ENCODE results near the gene ZNF202.
A peak's percentile ranks its signal among the peaks of the same experiment; 100 is the strongest.

The ZNF202 gene

GRCh38 chr11:123741159-123742030, at the start of gene ZNF202:
TSS of gene ZNF202 (minus strand) at chr11:123741660. CDS start at chr11:123730888, 10,772 bp downstream.
- H2AFZ ChIP-seq (ENCODE audit: low read length): peak within 1 kb of the TSS; percentile 95
- H3K9me2 ChIP-seq (replicated peaks; ENCODE audit: low read depth, low read length): no peaks in the 10 kb centered on the region

DNA sequence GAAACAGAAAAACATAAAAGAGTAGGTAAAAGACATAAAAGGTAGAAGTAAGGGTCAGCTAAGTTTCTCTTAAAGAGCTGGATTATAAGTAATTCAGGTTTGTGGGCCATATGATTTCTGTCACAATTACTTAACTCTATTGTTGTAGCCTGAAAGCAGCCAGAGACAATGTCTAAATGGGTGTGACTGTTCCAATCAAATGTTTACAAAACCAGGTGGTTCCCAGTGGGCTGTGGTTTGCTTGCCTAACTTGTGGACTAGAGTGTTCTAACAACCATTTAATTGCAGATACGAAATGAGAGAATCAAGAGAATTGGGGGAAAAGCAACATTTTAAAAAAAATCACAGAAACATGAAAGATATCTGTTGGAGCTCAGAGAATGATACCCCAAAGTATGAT, 42.1 kb upstream of the ZNF202 start:
- Histone ChIP-seq H3K4me1 (ENCODE audit: insufficient read depth, low read length, poor library complexity, severe bottlenecking) (no peaks in the 10 kb centered on the region), H3K27me3 (ENCODE audit: insufficient read depth, low read length, poor library complexity, severe bottlenecking) (no peaks in the 10 kb centered on the region), H3K36me3 (ENCODE audit: insufficient read depth, low read length) (no peaks in the 10 kb centered on the region), H2AFZ (ENCODE audit: low read length) (no peak overlapping the region), H3K9me3 (ENCODE audit: insufficient read depth, low read depth, low read length) (no peaks in the 10 kb centered on the region), H3K79me2 (ENCODE audit: insufficient read depth, low read length) (no peaks in the 10 kb centered on the region), H3K4me3 (ENCODE audit: low read length, poor library complexity, severe bottlenecking) (no peak overlapping the region), H4K20me1 (ENCODE audit: insufficient read depth, low read length, poor library complexity, severe bottlenecking) (no peaks in the 10 kb centered on the region), H3K4me2 (ENCODE audit: low read depth, low read length, poor library complexity, severe bottlenecking) (no peak overlapping the region), H3K9me2 (replicated peaks; ENCODE audit: low read depth, low read length) (no peaks in the 10 kb centered on the region), H3K9ac (ENCODE audit: low read depth, low read length, poor library complexity, severe bottlenecking) (no peak overlapping the region), H3F3A (ENCODE audit: low read depth) (no peaks in the 10 kb centered on the region)
- TF ChIP-seq CTCF (conservative IDR thresholded peaks at IDR 0.05; ENCODE audit: low read length) (no peak), EZH2phosphoT487 (IDR thresholded peaks at IDR 0.05; ENCODE audit: borderline replicate concordance) (no peak)

More at GRCh38 chr11:123741159-123742030, at the start of gene ZNF202:
- TF ChIP-seq CTCF (conservative IDR thresholded peaks at IDR 0.05; ENCODE audit: low read length) (no peak), EZH2phosphoT487 (IDR thresholded peaks at IDR 0.05; ENCODE audit: borderline replicate concordance) (no peak)
- H3K27me3 ChIP-seq (ENCODE audit: insufficient read depth, low read length, poor library complexity, severe bottlenecking): peaks cover 7% of the 10 kb centered on the region
- peaks cover 32% of the 10 kb centered on the region for H3K4me1 ChIP-seq (ENCODE audit: insufficient read depth, low read length, poor library complexity, severe bottlenecking)
- no peaks in the 10 kb centered on the region for H3F3A ChIP-seq (ENCODE audit: low read depth)
- no peaks in the 10 kb centered on the region for H3K9me3 ChIP-seq (ENCODE audit: insufficient read depth, low read depth, low read length)
- H3K36me3 ChIP-seq (ENCODE audit: insufficient read depth, low read length): peaks cover 6% of the 10 kb centered on the region; the same call in 1 of the 2 replicates
- H3K9ac ChIP-seq (ENCODE audit: low read depth, low read length, poor library complexity, severe bottlenecking): peak within 1 kb of the TSS; percentile 91
- peak within 1 kb of the TSS; percentile 99 for H3K4me2 ChIP-seq (ENCODE audit: low read depth, low read length, poor library complexity, severe bottlenecking)
- peaks cover 10% of the 10 kb centered on the region for H4K20me1 ChIP-seq (ENCODE audit: insufficient read depth, low read length, poor library complexity, severe bottlenecking)
- peak within 1 kb of the TSS; percentile 81 for H3K4me3 ChIP-seq (ENCODE audit: low read length, poor library complexity, severe bottlenecking)
- H3K79me2 ChIP-seq (ENCODE audit: insufficient read depth, low read length): peaks cover 49% of the 10 kb centered on the region

DNA sequence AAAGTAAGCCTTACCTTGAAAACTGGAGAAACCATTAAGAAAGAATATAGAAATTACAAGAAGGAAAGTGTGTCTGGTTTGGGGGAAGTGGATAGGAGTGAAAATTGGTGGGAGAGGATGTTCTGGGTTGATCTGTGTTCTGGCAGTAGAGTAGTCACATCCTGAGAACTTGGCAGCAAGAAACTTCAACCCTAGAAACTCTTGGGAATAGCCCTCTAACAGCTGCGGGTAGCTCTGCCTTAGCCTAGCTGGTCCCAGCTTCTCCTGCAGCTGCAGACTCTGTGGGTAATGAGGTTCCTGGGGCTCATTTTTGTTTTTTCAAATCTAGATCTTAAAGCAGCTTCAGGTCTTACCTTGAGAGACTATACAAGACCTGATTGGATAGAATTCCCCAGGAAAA, 37.1 kb upstream of the ZNF202 start:
- TF ChIP-seq EZH2phosphoT487 (IDR thresholded peaks at IDR 0.05; ENCODE audit: borderline replicate concordance): no peak
- TF ChIP-seq CTCF (conservative IDR thresholded peaks at IDR 0.05; ENCODE audit: low read length): no peak
- Histone ChIP-seq H3K79me2 (ENCODE audit: insufficient read depth, low read length) (no peaks in the 10 kb centered on the region), H3K9me3 (ENCODE audit: insufficient read depth, low read depth, low read length) (no peaks in the 10 kb centered on the region), H3K27me3 (ENCODE audit: insufficient read depth, low read length, poor library complexity, severe bottlenecking) (no peaks in the 10 kb centered on the region), H3K9me2 (replicated peaks; ENCODE audit: low read depth, low read length) (no peaks in the 10 kb centered on the region), H3K36me3 (ENCODE audit: insufficient read depth, low read length) (no peaks in the 10 kb centered on the region), H4K20me1 (ENCODE audit: insufficient read depth, low read length, poor library complexity, severe bottlenecking) (no peaks in the 10 kb centered on the region), H2AFZ (ENCODE audit: low read length) (no peak overlapping the region), H3K4me1 (ENCODE audit: insufficient read depth, low read length, poor library complexity, severe bottlenecking) (no peaks in the 10 kb centered on the region), H3K4me3 (ENCODE audit: low read length, poor library complexity, severe bottlenecking) (no peak overlapping the region), H3K4me2 (ENCODE audit: low read depth, low read length, poor library complexity, severe bottlenecking) (no peak overlapping the region), H3K9ac (ENCODE audit: low read depth, low read length, poor library complexity, severe bottlenecking) (no peak overlapping the region), H3F3A (ENCODE audit: low read depth) (no peaks in the 10 kb centered on the region)
